ENCODE data around the gene CCDC12.

DNA sequence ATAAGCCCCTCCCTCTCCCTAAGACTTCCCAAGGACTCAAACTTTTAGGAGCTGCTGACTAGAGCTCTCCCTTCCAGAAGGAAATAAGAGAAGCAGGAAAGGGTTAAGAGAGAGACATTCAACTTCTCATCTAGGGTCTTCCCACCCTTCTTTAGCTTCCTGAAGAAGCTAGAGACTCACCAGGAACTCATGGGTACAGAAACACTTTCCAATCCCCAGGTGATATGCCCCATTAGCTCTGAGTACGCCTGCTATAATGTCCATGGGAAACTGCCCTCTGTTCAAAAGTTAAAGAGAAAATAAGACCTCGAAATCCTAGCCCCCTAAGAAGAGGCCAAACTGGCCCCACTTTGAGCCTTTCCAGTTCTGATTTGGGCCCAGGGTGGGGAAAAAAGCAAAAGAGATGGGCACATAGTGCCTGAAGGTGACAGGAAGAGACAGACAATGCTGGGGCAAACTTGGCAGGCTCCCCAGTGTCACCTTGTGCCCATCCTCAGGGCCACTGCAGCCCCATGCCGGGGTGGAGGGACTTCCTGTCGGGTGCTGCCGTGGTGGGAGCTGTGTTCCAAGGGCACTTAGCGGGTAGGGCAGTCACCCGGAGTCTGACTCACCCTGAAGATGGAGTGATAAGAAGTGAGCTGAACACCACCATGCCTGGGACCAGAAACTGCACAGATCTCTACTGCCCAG lies 29.5 kb downstream of the CCDC12 start:
- TF ChIP-seq, protein P1, sequence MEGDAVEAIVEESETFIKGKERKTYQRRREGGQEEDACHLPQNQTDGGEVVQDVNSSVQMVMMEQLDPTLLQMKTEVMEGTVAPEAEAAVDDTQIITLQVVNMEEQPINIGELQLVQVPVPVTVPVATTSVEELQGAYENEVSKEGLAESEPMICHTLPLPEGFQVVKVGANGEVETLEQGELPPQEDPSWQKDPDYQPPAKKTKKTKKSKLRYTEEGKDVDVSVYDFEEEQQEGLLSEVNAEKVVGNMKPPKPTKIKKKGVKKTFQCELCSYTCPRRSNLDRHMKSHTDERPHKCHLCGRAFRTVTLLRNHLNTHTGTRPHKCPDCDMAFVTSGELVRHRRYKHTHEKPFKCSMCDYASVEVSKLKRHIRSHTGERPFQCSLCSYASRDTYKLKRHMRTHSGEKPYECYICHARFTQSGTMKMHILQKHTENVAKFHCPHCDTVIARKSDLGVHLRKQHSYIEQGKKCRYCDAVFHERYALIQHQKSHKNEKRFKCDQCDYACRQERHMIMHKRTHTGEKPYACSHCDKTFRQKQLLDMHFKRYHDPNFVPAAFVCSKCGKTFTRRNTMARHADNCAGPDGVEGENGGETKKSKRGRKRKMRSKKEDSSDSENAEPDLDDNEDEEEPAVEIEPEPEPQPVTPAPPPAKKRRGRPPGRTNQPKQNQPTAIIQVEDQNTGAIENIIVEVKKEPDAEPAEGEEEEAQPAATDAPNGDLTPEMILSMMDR (IDR thresholded peaks at IDR 0.05 in 2 of 3, conservative IDR thresholded peaks at IDR 0.05 in 1 of 3; ENCODE audit: insufficient read depth in 2 of 3, low read depth in 1 of 3, low read length in 3 of 3), result no peak
- no peak for TF ChIP-seq POLR2AphosphoS5 (IDR thresholded peaks at IDR 0.05; ENCODE audit: control insufficient read depth, insufficient read depth, low read depth, low read length)
- TF ChIP-seq, protein P2, sequence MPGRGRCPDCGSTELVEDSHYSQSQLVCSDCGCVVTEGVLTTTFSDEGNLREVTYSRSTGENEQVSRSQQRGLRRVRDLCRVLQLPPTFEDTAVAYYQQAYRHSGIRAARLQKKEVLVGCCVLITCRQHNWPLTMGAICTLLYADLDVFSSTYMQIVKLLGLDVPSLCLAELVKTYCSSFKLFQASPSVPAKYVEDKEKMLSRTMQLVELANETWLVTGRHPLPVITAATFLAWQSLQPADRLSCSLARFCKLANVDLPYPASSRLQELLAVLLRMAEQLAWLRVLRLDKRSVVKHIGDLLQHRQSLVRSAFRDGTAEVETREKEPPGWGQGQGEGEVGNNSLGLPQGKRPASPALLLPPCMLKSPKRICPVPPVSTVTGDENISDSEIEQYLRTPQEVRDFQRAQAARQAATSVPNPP (IDR thresholded peaks at IDR 0.05; ENCODE audit: borderline replicate concordance, insufficient read depth, insufficient read length), result no peak
- TF ChIP-seq, protein P3, sequence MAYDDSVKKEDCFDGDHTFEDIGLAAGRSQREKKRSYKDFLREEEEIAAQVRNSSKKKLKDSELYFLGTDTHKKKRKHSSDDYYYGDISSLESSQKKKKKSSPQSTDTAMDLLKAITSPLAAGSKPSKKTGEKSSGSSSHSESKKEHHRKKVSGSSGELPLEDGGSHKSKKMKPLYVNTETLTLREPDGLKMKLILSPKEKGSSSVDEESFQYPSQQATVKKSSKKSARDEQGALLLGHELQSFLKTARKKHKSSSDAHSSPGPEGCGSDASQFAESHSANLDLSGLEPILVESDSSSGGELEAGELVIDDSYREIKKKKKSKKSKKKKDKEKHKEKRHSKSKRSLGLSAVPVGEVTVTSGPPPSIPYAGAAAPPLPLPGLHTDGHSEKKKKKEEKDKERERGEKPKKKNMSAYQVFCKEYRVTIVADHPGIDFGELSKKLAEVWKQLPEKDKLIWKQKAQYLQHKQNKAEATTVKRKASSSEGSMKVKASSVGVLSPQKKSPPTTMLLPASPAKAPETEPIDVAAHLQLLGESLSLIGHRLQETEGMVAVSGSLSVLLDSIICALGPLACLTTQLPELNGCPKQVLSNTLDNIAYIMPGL (CRISPR knock-in tag; IDR thresholded peaks at IDR 0.05), result no peak
- TF ChIP-seq, protein P4, sequence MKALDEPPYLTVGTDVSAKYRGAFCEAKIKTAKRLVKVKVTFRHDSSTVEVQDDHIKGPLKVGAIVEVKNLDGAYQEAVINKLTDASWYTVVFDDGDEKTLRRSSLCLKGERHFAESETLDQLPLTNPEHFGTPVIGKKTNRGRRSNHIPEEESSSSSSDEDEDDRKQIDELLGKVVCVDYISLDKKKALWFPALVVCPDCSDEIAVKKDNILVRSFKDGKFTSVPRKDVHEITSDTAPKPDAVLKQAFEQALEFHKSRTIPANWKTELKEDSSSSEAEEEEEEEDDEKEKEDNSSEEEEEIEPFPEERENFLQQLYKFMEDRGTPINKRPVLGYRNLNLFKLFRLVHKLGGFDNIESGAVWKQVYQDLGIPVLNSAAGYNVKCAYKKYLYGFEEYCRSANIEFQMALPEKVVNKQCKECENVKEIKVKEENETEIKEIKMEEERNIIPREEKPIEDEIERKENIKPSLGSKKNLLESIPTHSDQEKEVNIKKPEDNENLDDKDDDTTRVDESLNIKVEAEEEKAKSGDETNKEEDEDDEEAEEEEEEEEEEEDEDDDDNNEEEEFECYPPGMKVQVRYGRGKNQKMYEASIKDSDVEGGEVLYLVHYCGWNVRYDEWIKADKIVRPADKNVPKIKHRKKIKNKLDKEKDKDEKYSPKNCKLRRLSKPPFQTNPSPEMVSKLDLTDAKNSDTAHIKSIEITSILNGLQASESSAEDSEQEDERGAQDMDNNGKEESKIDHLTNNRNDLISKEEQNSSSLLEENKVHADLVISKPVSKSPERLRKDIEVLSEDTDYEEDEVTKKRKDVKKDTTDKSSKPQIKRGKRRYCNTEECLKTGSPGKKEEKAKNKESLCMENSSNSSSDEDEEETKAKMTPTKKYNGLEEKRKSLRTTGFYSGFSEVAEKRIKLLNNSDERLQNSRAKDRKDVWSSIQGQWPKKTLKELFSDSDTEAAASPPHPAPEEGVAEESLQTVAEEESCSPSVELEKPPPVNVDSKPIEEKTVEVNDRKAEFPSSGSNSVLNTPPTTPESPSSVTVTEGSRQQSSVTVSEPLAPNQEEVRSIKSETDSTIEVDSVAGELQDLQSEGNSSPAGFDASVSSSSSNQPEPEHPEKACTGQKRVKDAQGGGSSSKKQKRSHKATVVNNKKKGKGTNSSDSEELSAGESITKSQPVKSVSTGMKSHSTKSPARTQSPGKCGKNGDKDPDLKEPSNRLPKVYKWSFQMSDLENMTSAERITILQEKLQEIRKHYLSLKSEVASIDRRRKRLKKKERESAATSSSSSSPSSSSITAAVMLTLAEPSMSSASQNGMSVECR (CRISPR knock-in tag; IDR thresholded peaks at IDR 0.05), result peak; percentile 38; the same call in 1 of the 2 replicates
- TF ChIP-seq TCF7L2 (IDR thresholded peaks at IDR 0.05; ENCODE audit: low read depth, low read length), result no peak
